LNCAP (cell line): Measurements from ENCODE around the gene PTPRN2.

Experiments
- TF ChIP-seq, protein P1 (sequence below): fragments of 450-650 bp; IDR thresholded peaks from 2 replicates; pipeline ENCODE4 v1.5.1; 2017; ENCODE audit warnings: mild to moderate bottlenecking

Gene PTPRN2

DNA sequence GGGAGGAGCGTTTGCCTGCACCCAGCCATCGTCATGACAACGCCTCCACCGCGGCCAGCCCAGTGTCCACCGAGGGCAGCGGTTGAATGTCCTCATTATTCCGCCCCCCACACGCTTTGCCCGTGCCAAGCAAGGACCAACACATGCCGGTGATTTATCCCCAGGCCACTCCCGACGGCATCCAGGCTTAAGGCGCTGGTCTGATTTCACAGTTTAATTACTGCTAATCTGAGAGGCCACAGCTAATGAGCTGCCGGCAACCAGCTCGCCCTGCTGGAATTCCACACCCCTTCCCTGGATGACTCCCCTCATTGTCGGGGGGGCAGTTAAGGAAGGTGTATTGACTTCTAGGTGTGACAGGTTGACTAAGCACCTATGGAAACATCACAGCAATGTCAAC, 818.5 kb downstream of the PTPRN2 start:
- TF ChIP-seq, protein P1, sequence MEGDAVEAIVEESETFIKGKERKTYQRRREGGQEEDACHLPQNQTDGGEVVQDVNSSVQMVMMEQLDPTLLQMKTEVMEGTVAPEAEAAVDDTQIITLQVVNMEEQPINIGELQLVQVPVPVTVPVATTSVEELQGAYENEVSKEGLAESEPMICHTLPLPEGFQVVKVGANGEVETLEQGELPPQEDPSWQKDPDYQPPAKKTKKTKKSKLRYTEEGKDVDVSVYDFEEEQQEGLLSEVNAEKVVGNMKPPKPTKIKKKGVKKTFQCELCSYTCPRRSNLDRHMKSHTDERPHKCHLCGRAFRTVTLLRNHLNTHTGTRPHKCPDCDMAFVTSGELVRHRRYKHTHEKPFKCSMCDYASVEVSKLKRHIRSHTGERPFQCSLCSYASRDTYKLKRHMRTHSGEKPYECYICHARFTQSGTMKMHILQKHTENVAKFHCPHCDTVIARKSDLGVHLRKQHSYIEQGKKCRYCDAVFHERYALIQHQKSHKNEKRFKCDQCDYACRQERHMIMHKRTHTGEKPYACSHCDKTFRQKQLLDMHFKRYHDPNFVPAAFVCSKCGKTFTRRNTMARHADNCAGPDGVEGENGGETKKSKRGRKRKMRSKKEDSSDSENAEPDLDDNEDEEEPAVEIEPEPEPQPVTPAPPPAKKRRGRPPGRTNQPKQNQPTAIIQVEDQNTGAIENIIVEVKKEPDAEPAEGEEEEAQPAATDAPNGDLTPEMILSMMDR = no peak

DNA sequence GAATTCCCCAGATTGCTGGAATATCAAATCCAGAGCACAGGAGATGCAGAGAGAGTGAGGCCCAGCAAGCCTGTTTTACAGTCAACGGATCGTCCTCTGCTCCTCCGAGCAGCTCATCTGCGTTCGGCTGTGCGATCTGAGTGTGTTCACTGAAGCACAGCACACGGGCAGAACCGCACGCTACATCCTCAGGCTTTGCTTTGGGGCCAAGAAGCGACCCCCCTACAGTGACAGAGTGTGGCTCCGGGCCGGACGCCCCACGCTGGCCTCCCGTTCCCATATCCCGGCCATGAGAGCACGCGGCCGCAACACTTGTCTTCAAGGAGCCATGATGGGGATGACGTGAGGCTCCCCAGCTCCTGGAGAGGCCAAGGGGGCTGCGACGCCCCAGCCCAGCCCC, 819.4 kb downstream of the PTPRN2 start:
- TF ChIP-seq, protein P1 = no peak

DNA sequence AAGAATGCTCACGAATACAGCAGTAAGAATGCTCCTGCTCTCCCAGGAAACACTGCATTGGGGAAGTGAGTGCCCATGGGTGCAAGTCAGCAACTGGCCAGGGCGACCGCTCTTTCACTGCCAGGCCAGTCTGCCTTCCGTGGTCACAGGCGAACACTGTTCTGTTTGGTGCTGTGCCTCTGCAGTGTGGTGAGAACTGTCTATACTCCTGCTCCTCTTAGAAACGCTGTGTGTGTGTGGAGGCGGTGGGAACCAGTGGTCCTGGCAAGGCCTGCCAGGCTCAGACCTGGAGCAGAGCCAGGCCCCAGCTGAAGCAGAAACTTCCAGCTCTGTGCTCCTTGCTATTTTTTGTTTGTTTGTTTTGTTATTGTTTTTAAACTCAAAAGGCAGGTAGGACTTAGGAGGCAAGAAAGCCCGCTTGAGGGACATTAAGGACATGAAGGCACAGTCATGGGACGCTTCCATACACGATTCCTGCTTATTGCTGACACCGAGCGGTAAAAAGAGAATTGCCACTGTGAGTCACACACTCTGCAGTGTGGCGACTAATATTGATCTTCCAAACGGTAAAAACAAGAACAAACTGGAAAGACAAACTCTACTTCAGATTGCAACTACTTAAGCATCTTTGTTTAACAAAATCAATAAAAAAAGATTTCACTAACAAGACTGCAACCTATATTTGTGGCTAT, 820.0 kb downstream of the PTPRN2 start:
- TF ChIP-seq, protein P1 = no peak

DNA sequence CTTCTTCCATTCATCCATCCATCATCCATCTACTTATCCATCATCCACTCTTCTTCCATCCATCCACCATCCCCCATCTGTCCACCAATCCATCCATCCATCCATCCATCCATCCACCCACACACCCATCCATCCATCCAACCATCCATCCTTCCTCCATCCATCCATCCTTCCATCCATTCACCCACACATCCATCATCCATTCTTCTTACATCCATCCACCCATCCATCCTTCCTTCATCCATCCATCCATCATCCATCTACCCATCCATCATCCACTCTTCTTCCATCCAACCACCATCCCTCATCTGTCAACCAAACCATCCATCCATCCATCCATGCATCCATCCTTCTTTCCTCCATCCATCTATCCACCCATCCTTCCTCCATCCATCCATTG, 821.5 kb downstream of the PTPRN2 start:
- TF ChIP-seq, protein P1 = no peak

DNA sequence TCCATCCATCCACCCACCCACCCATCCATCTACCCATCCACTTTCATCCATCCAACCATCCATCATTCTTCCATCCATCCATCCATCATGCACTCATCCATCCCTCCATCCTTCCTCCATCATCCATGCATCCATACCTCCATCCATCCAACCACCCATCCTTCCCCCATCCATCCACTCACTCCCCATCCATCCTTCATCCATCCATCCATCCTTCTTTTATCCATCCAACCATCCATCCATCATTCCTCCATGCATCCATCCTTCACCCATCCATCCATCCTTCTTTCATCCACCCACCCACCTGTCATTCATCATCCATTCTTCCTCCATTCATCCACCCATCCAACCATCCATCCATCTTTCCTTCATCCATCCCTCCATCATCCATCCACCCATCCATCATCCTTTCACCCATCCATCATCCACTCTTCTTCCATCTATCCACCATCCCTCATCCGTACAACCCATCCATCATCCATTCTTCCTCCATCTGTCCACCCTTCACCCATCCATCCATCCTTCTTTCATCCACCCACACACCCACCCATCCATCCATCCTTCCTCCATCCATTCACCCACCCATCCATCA, 822.6 kb downstream of the PTPRN2 start:
- TF ChIP-seq, protein P1 = no peak

DNA sequence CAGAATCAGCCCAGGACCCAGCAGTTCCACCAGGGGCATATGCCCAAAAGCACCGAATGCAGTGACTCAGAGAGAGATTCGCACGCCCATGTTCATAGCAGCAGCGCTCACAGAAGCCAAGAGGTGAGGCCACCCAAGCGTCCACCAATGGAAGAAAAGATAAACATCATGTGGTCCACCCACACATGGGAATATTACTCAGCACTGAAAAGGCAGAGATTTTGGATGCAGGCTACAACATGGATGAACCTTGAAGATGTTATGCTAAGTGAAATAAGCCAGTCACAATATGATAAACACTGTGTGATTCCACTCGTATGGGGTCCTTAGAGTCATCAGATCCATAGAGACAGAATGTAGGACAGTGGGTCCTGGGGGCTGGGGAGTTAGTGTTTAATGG, 823.4 kb downstream of the PTPRN2 start:
- TF ChIP-seq, protein P1 = no peak

DNA sequence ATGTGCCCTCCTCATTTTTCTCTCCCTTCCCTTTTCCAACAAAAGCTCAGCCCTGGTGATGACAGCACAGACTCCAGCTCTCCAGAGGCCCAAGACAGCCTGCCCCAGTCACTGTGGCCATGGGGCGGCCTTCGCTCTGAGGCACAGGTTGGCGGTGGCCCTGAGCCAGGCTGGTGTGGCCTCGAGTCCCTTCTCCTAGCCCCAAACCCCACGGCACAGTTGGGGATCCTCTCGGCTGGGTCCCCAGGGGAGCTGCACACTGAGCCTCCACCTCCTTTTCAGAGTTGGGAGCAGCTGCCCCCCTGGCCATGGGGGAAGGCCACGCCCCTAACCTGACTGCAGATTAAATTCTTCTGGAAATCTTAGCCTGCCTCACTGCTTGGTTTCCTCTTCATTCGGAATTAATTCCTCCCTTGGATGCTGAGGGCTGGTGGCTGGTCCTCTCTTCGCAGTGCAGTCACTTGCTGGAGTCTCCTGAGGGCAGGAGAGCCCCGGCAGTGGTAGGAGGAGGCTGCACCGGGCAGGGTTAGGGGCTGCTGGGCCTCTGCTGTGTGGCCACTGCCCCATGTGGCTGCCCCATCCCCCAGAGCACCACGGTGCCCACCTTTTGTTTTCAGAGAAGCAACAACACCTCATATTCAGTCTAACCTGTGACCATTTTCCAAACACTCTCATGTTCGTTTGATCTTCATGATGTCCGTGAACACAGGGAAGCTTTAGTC, 824.2 kb downstream of the PTPRN2 start:
- TF ChIP-seq, protein P1 = no peak
